ENCODE data around the gene PTPRZ1. TPM values are rescaled to one million over a fixed set of nuclear protein-coding genes. Genes with fewer than 3 reads are reported as not detected.

The PTPRZ1 gene
- total and polyA plus RNA-seq, 2 donors: 0.47 to 1.0 TPM

- no peak overlapping the region for H3K4me3 ChIP-seq (ENCODE audit: low read length in 2 of 2)
- no peaks in the 10 kb centered on the region for H3K36me3 ChIP-seq (ENCODE audit: control insufficient read depth in 2 of 2, insufficient read depth in 2 of 2, low read length in 1 of 2)
- H3K9me3 ChIP-seq (ENCODE audit: control insufficient read depth in 2 of 2, insufficient read depth in 1 of 2, low read length in 1 of 2): no peaks in the 10 kb centered on the region
- WGBS: 97% methylated on average over 7 of the region's 7 CpGs
- no peaks in the 10 kb centered on the region for H3K27me3 ChIP-seq (ENCODE audit: control insufficient read depth in 2 of 2, insufficient read depth in 1 of 2, low read length in 1 of 2)
- H3K4me1 ChIP-seq (ENCODE audit: control insufficient read depth in 2 of 2, insufficient read depth in 2 of 2, low read length in 2 of 2): no peaks in the 10 kb centered on the region
- DNase-seq (ENCODE audit: low read depth in 6 of 9, low spot score in 9 of 9): no peak
- H3K27ac ChIP-seq (ENCODE audit: low read depth in 1 of 2, low read length in 1 of 2): no peak overlapping the region
Observed at GRCh38 chr7:122010116-122010515, 137.2 kb downstream of the PTPRZ1 start.

GRCh38 chr7:122013065-122013464, 140.1 kb downstream of the PTPRZ1 start:
- H3K4me3 ChIP-seq (ENCODE audit: low read length in 2 of 2): no peak overlapping the region
- no peak overlapping the region for H3K27ac ChIP-seq (ENCODE audit: low read depth in 1 of 2, low read length in 1 of 2)
- 43% methylated on average over 2 of the region's 2 CpGs for WGBS
- H3K4me1 ChIP-seq (ENCODE audit: control insufficient read depth in 2 of 2, insufficient read depth in 2 of 2, low read length in 2 of 2): no peaks in the 10 kb centered on the region
- H3K9me3 ChIP-seq (ENCODE audit: control insufficient read depth in 2 of 2, insufficient read depth in 1 of 2, low read length in 1 of 2): no peaks in the 10 kb centered on the region
- H3K27me3 ChIP-seq (ENCODE audit: control insufficient read depth in 2 of 2, insufficient read depth in 1 of 2, low read length in 1 of 2): no peaks in the 10 kb centered on the region
- no peaks in the 10 kb centered on the region for H3K36me3 ChIP-seq (ENCODE audit: control insufficient read depth in 2 of 2, insufficient read depth in 2 of 2, low read length in 1 of 2)
- no peak for DNase-seq (ENCODE audit: low read depth in 6 of 9, low spot score in 9 of 9)

DNA sequence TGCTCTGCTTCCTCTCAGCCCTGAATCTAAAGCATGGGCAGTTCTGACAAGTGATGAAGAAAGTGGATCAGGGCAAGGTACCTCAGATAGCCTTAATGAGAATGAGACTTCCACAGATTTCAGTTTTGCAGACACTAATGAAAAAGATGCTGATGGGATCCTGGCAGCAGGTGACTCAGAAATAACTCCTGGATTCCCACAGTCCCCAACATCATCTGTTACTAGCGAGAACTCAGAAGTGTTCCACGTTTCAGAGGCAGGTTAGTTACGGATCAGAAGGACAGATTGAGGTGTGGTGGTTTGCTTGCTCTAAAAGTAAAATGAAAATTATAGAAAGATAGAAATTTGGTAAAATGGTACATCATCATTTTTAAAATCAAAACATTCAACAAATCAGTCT, 140.7 kb downstream of the PTPRZ1 start:
- H3K27ac ChIP-seq (ENCODE audit: low read depth in 1 of 2, low read length in 1 of 2): no peak overlapping the region
- no peaks in the 10 kb centered on the region for H3K36me3 ChIP-seq (ENCODE audit: control insufficient read depth in 2 of 2, insufficient read depth in 2 of 2, low read length in 1 of 2)
- no peak for DNase-seq (ENCODE audit: low read depth in 6 of 9, low spot score in 9 of 9)
- H3K27me3 ChIP-seq (ENCODE audit: control insufficient read depth in 2 of 2, insufficient read depth in 1 of 2, low read length in 1 of 2): no peaks in the 10 kb centered on the region
- H3K4me3 ChIP-seq (ENCODE audit: low read length in 2 of 2): no peak overlapping the region
- H3K4me1 ChIP-seq (ENCODE audit: control insufficient read depth in 2 of 2, insufficient read depth in 2 of 2, low read length in 2 of 2): no peaks in the 10 kb centered on the region
- no peaks in the 10 kb centered on the region for H3K9me3 ChIP-seq (ENCODE audit: control insufficient read depth in 2 of 2, insufficient read depth in 1 of 2, low read length in 1 of 2)
- WGBS: 90% methylated on average over 3 of the region's 3 CpGs

GRCh38 chr7:122014697-122015096, 141.7 kb downstream of the PTPRZ1 start:
- Histone ChIP-seq H3K4me3 (ENCODE audit: low read length in 2 of 2) (no peak overlapping the region), H3K9me3 (ENCODE audit: control insufficient read depth in 2 of 2, insufficient read depth in 1 of 2, low read length in 1 of 2) (no peaks in the 10 kb centered on the region), H3K4me1 (ENCODE audit: control insufficient read depth in 2 of 2, insufficient read depth in 2 of 2, low read length in 2 of 2) (no peaks in the 10 kb centered on the region), H3K36me3 (ENCODE audit: control insufficient read depth in 2 of 2, insufficient read depth in 2 of 2, low read length in 1 of 2) (no peaks in the 10 kb centered on the region), H3K27me3 (ENCODE audit: control insufficient read depth in 2 of 2, insufficient read depth in 1 of 2, low read length in 1 of 2) (no peaks in the 10 kb centered on the region), H3K27ac (ENCODE audit: low read depth in 1 of 2, low read length in 1 of 2) (no peak overlapping the region)
- no peak for DNase-seq (ENCODE audit: low read depth in 6 of 9, low spot score in 9 of 9)
- 96% methylated on average over 1 of the region's 1 CpG for WGBS

GRCh38 chr7:122018032-122018431, 145.1 kb downstream of the PTPRZ1 start:
- Histone ChIP-seq H3K27ac (ENCODE audit: low read depth in 1 of 2, low read length in 1 of 2) (no peak overlapping the region), H3K4me3 (ENCODE audit: low read length in 2 of 2) (no peak overlapping the region), H3K9me3 (ENCODE audit: control insufficient read depth in 2 of 2, insufficient read depth in 1 of 2, low read length in 1 of 2) (no peaks in the 10 kb centered on the region), H3K36me3 (ENCODE audit: control insufficient read depth in 2 of 2, insufficient read depth in 2 of 2, low read length in 1 of 2) (no peaks in the 10 kb centered on the region), H3K4me1 (ENCODE audit: control insufficient read depth in 2 of 2, insufficient read depth in 2 of 2, low read length in 2 of 2) (no peaks in the 10 kb centered on the region), H3K27me3 (ENCODE audit: control insufficient read depth in 2 of 2, insufficient read depth in 1 of 2, low read length in 1 of 2) (no peaks in the 10 kb centered on the region)
- WGBS: 14% methylated on average over 1 of the region's 1 CpG
- no peak for DNase-seq (ENCODE audit: low read depth in 6 of 9, low spot score in 9 of 9)

DNA sequence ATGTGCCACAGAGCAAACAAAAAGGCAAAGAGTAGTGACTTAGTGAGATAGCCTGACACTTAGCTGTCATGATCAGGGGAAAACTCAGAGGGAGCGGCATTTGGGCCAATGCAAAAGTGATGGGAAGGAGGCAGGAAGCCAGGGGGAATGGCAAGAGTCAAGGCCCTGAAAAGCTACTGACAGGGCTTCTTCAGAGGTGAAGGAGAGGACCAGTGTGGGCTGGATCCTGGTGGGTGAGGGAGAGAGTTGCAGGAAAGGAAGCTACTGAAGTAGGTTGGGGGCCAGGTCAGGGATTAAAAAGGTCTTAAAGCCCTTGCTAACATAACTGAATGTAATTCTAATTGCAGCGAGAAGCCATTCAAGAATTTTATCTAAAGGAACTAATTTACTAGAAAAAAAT, 154.1 kb downstream of the PTPRZ1 start:
- Histone ChIP-seq H3K4me3 (ENCODE audit: low read length in 2 of 2) (no peak overlapping the region), H3K36me3 (ENCODE audit: control insufficient read depth in 2 of 2, insufficient read depth in 2 of 2, low read length in 1 of 2) (no peaks in the 10 kb centered on the region)
- 95% methylated on average over 2 of the region's 2 CpGs for WGBS

DNA sequence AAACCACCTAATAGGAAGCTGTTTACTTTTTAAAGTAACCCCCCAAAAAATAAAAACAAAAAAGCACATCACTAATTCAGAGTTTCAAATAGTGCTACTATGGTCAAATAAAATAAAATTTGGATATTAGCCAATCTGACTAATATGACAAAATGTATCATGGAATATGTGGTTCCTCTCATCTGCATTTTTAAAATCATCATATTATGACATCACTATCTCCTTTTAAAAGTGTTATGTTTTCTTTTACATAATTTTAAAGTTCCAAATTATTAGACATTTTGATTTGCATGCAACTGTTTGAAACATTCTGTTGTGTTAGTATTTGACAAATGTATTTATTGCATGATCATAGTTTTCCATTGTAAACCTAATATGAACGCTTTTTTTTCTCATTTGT, 160.7 kb downstream of the PTPRZ1 start:
- H3K9me3 ChIP-seq (ENCODE audit: control insufficient read depth in 2 of 2, insufficient read depth in 1 of 2, low read length in 1 of 2): no peaks in the 10 kb centered on the region
- H3K4me3 ChIP-seq (ENCODE audit: low read length in 2 of 2): no peak overlapping the region
- no peak for DNase-seq (ENCODE audit: low read depth in 6 of 9, low spot score in 9 of 9)
- H3K36me3 ChIP-seq (ENCODE audit: control insufficient read depth in 2 of 2, insufficient read depth in 2 of 2, low read length in 1 of 2): no peaks in the 10 kb centered on the region
- no peaks in the 10 kb centered on the region for H3K4me1 ChIP-seq (ENCODE audit: control insufficient read depth in 2 of 2, insufficient read depth in 2 of 2, low read length in 2 of 2)
- 93% methylated on average over 1 of the region's 1 CpG for WGBS
- H3K27ac ChIP-seq (ENCODE audit: low read depth in 1 of 2, low read length in 1 of 2): no peak overlapping the region
- no peaks in the 10 kb centered on the region for H3K27me3 ChIP-seq (ENCODE audit: control insufficient read depth in 2 of 2, insufficient read depth in 1 of 2, low read length in 1 of 2)

More for the DNA sequence above, 154.1 kb downstream of the PTPRZ1 start:
- H3K27ac ChIP-seq (ENCODE audit: low read depth in 1 of 2, low read length in 1 of 2): no peak overlapping the region
- no peaks in the 10 kb centered on the region for H3K9me3 ChIP-seq (ENCODE audit: control insufficient read depth in 2 of 2, insufficient read depth in 1 of 2, low read length in 1 of 2)
- DNase-seq (ENCODE audit: low read depth in 6 of 9, low spot score in 9 of 9): no peak
- no peaks in the 10 kb centered on the region for H3K27me3 ChIP-seq (ENCODE audit: control insufficient read depth in 2 of 2, insufficient read depth in 1 of 2, low read length in 1 of 2)
- no peaks in the 10 kb centered on the region for H3K4me1 ChIP-seq (ENCODE audit: control insufficient read depth in 2 of 2, insufficient read depth in 2 of 2, low read length in 2 of 2)

GRCh38 chr7:122035876-122036275, 162.9 kb downstream of the PTPRZ1 start:
- Histone ChIP-seq H3K9me3 (ENCODE audit: control insufficient read depth in 2 of 2, insufficient read depth in 1 of 2, low read length in 1 of 2) (no peaks in the 10 kb centered on the region), H3K36me3 (ENCODE audit: control insufficient read depth in 2 of 2, insufficient read depth in 2 of 2, low read length in 1 of 2) (no peaks in the 10 kb centered on the region), H3K27me3 (ENCODE audit: control insufficient read depth in 2 of 2, insufficient read depth in 1 of 2, low read length in 1 of 2) (no peaks in the 10 kb centered on the region), H3K27ac (ENCODE audit: low read depth in 1 of 2, low read length in 1 of 2) (no peak overlapping the region), H3K4me1 (ENCODE audit: control insufficient read depth in 2 of 2, insufficient read depth in 2 of 2, low read length in 2 of 2) (no peaks in the 10 kb centered on the region), H3K4me3 (ENCODE audit: low read length in 2 of 2) (no peak overlapping the region)
- DNase-seq (ENCODE audit: low read depth in 6 of 9, low spot score in 9 of 9): no peak
- WGBS: 96% methylated on average over 1 of the region's 1 CpG

DNA sequence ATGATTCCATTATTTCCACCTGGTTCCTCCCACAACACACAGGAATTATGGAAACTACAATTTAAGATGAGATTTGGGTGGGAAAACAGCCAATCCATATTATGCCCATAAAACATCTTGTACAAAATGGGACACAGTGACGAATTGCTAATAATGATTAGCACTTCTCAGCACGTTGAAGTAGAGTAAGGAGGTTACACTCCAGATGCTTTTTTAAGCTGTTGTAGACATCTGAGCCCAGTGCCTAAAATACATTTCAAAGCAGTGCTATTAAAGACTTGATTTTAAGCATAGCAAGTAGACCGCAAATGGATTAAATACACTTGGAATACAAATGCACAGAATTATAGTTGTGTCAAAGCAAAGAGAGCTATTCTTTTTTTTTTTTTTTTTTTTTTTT, 165.2 kb downstream of the PTPRZ1 start:
- no peak overlapping the region for H3K4me3 ChIP-seq (ENCODE audit: low read length in 2 of 2)
- no peak for DNase-seq (ENCODE audit: low read depth in 6 of 9, low spot score in 9 of 9)
- no peaks in the 10 kb centered on the region for H3K4me1 ChIP-seq (ENCODE audit: control insufficient read depth in 2 of 2, insufficient read depth in 2 of 2, low read length in 2 of 2)
- no peaks in the 10 kb centered on the region for H3K36me3 ChIP-seq (ENCODE audit: control insufficient read depth in 2 of 2, insufficient read depth in 2 of 2, low read length in 1 of 2)
- 88% methylated on average over 3 of the region's 3 CpGs for WGBS
- H3K27ac ChIP-seq (ENCODE audit: low read depth in 1 of 2, low read length in 1 of 2): no peak overlapping the region
- no peaks in the 10 kb centered on the region for H3K9me3 ChIP-seq (ENCODE audit: control insufficient read depth in 2 of 2, insufficient read depth in 1 of 2, low read length in 1 of 2)
- H3K27me3 ChIP-seq (ENCODE audit: control insufficient read depth in 2 of 2, insufficient read depth in 1 of 2, low read length in 1 of 2): no peaks in the 10 kb centered on the region

DNA sequence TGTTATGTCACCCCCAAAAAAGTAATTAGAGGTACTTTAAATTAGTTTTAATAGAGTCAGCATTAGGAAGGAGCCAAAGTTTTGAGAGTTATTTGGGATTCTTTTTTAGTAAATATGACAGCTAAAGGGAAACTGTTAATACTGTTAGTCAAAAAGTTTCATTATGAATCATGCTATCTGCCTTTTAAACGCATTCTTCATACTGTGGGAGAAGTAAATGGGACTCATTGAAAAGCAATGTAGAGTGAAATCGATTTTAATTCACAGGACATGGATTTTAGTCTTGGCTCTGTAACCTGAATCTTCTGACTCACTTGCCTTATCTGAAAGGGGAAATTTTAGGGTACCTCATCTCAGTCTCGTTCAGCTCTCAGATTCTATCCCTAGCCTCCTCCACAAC, 165.9 kb downstream of the PTPRZ1 start:
- Histone ChIP-seq H3K36me3 (ENCODE audit: control insufficient read depth in 2 of 2, insufficient read depth in 2 of 2, low read length in 1 of 2) (no peaks in the 10 kb centered on the region), H3K4me3 (ENCODE audit: low read length in 2 of 2) (no peak overlapping the region), H3K27me3 (ENCODE audit: control insufficient read depth in 2 of 2, insufficient read depth in 1 of 2, low read length in 1 of 2) (no peaks in the 10 kb centered on the region), H3K4me1 (ENCODE audit: control insufficient read depth in 2 of 2, insufficient read depth in 2 of 2, low read length in 2 of 2) (no peaks in the 10 kb centered on the region), H3K9me3 (ENCODE audit: control insufficient read depth in 2 of 2, insufficient read depth in 1 of 2, low read length in 1 of 2) (no peaks in the 10 kb centered on the region), H3K27ac (ENCODE audit: low read depth in 1 of 2, low read length in 1 of 2) (no peak overlapping the region)
- DNase-seq (ENCODE audit: low read depth in 6 of 9, low spot score in 9 of 9): no peak
- WGBS: 91% methylated on average over 3 of the region's 3 CpGs
